GM23248 (cell line): ENCODE results near the gene KCNC1.

Source experiments
- EZH2 ChIP-seq: fragments of 200-600 bp; sonication (generic); IDR thresholded peaks from 2 replicates; pipeline ENCODE4 v1.6.1; 2018; ENCODE audit warnings: antibody characterized with exemption, mild to moderate bottlenecking; ENCODE audit not compliant: insufficient read depth, poor library complexity, severe bottlenecking
- EZH2phosphoT487 ChIP-seq: fragments of 200-600 bp; sonication (generic); IDR thresholded peaks from 2 replicates; pipeline ENCODE4 v1.6.1; 2018; ENCODE audit warnings: antibody characterized with exemption, moderate library complexity, mild to moderate bottlenecking, low read depth; ENCODE audit not compliant: insufficient read depth

GRCh38 chr11:17703951-17704350 is 30.6 kb upstream of the KCNC1 start:
- TF ChIP-seq EZH2 (no peak), EZH2phosphoT487 (no peak)
